OCI-LY7 (cell line): ENCODE results near the gene ZC3H12D. TPM values are rescaled to one million over a fixed set of nuclear protein-coding genes. Genes with fewer than 3 reads are reported as not detected.
A peak's percentile ranks its signal among the peaks of the same experiment; 100 is the strongest.

Source experiments
- BruUV-seq: library from RNA; stranded (reverse); fragments of 400-500 nt; replicated peaks from 2 replicates; lab custom pipeline; 2021; lab: Mats Ljungman, UMichigan
- CTCF ChIA-PET: fragments of 300-600 bp; sonication (Branson Sonifier 250); formaldehyde crosslinking; loops from one replicate; lab custom pipeline; 2022; ENCODE audit warnings: antibody characterized with exemption; ENCODE audit not compliant: unreplicated experiment; lab: Charles Lee
- POLR2A ChIA-PET: fragments of 300-600 bp; sonication (Branson Sonifier 250); formaldehyde crosslinking; loops from one replicate; lab custom pipeline; 2022; ENCODE audit warnings: antibody characterized with exemption; lab: Charles Lee
- DNase-seq: peaks from one replicate; pipeline ENCODE4 v3.0.0-alpha.2; 2015; ENCODE audit warnings: low spot score
- H2AFZ ChIP-seq: fragments of 200-600 bp; sonication (generic), shearing (Covaris generic); 2 replicates; pipeline ENCODE4 v1.6.1; 2014; ENCODE audit warnings: mild to moderate bottlenecking, antibody characterized with exemption, low read length, moderate library complexity
- H3K27ac ChIP-seq: fragments of 200-600 bp; sonication (generic); 2 replicates; pipeline ENCODE4 v1.5.1; 2014; ENCODE audit warnings: mixed run types, low read depth, mild to moderate bottlenecking, moderate library complexity, low read length, inconsistent platforms; ENCODE audit not compliant: poor library complexity, severe bottlenecking
- H3K36me3 ChIP-seq: fragments of 200-600 bp; sonication (generic); 2 replicates; pipeline ENCODE4 v1.6.1; 2014; ENCODE audit warnings: mild to moderate bottlenecking, antibody characterized with exemption, low read length, moderate library complexity, mixed read lengths; ENCODE audit not compliant: insufficient read depth
- H3K4me1 ChIP-seq: fragments of 200-600 bp; sonication (generic); 2 replicates; pipeline ENCODE4 v1.5.1; 2014; ENCODE audit warnings: mild to moderate bottlenecking, low read length; ENCODE audit not compliant: insufficient read depth, poor library complexity, severe bottlenecking
- H3K4me2 ChIP-seq: fragments of 200-600 bp; sonication (generic); 2 replicates; pipeline ENCODE4 v1.6.1; 2014; ENCODE audit warnings: mild to moderate bottlenecking, low read length
- H3K4me3 ChIP-seq: fragments of 200-600 bp; sonication (generic); 2 replicates; pipeline ENCODE4 v1.5.1; 2014; ENCODE audit warnings: mild to moderate bottlenecking, low read depth, low read length; ENCODE audit not compliant: poor library complexity, severe bottlenecking
- H3K79me2 ChIP-seq: fragments of 200-600 bp; sonication (generic); 2 replicates; pipeline ENCODE4 v1.6.1; 2016; ENCODE audit warnings: low read depth, mild to moderate bottlenecking, low read length, moderate library complexity, mixed read lengths; ENCODE audit not compliant: insufficient read depth
- H3K9me2 ChIP-seq: fragments of 200-600 bp; sonication (generic); 2 replicates; pipeline ENCODE4 v1.6.1; 2016; ENCODE audit warnings: mild to moderate bottlenecking, low read length, mixed read lengths; ENCODE audit not compliant: insufficient read depth
- H3K9me3 ChIP-seq: fragments of 200-600 bp; sonication (generic); 2 replicates; pipeline ENCODE4 v1.6.1; 2014; ENCODE audit warnings: mild to moderate bottlenecking, mixed run types, low read length, mixed read lengths
- H4K20me1 ChIP-seq: fragments of 200-600 bp; sonication (generic); 2 replicates; pipeline ENCODE4 v1.6.1; 2014; ENCODE audit warnings: mild to moderate bottlenecking, antibody characterized with exemption, low read length, moderate library complexity, mixed read lengths; ENCODE audit not compliant: insufficient read depth
- EZH2phosphoT487 ChIP-seq: fragments of 200-600 bp; sonication (generic); IDR thresholded peaks from 2 replicates; pipeline ENCODE4 v1.6.1; 2018; ENCODE audit warnings: low read depth, borderline replicate concordance, mild to moderate bottlenecking, mixed run types, antibody characterized with exemption, low read length, moderate library complexity, mixed read lengths
- intact Hi-C: fragments of 100-400 bp; cut with micrococcal nuclease; formaldehyde crosslinking; loops from one replicate; pipeline ENCODE4 v1.10.0; 2022; ENCODE audit not compliant: unreplicated experiment
- total RNA-seq, 2 experiments: library from RNA; depleted of rRNA in 1 of 2; stranded (reverse); fragments of >200 nt in 1 of 2; shearing (Covaris generic) in 1 of 2; gene quantifications; 2 replicates each; pipeline ENCODE4 v1.2.3, GENCODE V29; 2014 to 2022
- TF ChIP-seq, protein P1 (sequence below): fragments of 200-600 bp; sonication (generic); conservative IDR thresholded peaks from 2 replicates; pipeline ENCODE4 v1.5.1; 2014; ENCODE audit warnings: mild to moderate bottlenecking, antibody characterized with exemption, low read length, moderate library complexity, mixed read lengths

Gene ZC3H12D
- total RNA-seq, 2 experiments from 2014 or later = 12.8 to 22.6 TPM

- no peak for TF ChIP-seq EZH2phosphoT487
- TF ChIP-seq, protein P1, sequence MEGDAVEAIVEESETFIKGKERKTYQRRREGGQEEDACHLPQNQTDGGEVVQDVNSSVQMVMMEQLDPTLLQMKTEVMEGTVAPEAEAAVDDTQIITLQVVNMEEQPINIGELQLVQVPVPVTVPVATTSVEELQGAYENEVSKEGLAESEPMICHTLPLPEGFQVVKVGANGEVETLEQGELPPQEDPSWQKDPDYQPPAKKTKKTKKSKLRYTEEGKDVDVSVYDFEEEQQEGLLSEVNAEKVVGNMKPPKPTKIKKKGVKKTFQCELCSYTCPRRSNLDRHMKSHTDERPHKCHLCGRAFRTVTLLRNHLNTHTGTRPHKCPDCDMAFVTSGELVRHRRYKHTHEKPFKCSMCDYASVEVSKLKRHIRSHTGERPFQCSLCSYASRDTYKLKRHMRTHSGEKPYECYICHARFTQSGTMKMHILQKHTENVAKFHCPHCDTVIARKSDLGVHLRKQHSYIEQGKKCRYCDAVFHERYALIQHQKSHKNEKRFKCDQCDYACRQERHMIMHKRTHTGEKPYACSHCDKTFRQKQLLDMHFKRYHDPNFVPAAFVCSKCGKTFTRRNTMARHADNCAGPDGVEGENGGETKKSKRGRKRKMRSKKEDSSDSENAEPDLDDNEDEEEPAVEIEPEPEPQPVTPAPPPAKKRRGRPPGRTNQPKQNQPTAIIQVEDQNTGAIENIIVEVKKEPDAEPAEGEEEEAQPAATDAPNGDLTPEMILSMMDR = no peak
- H3K79me2 ChIP-seq = peaks cover 9% of the 10 kb centered on the region; the same call in 1 of the 2 replicates
- no peak overlapping the region for H2AFZ ChIP-seq
- H4K20me1 ChIP-seq = no peaks in the 10 kb centered on the region
- intact Hi-C loops = no loop called here
- H3K36me3 ChIP-seq = no peaks in the 10 kb centered on the region
- H3K4me3 ChIP-seq = no peak overlapping the region
- ChIA-PET POLR2A (interaction anchor here (1.1 to 4.6 kb wide), 4 partner anchors 12 to 213 kb away, joined by 3 to 16 read pairs (median 4); no protein-coding TSS in a partner anchor), CTCF (no interaction called here)
- peaks cover 31% of the 10 kb centered on the region for H3K4me1 ChIP-seq
- H3K4me2 ChIP-seq = no peak overlapping the region
- no peaks in the 10 kb centered on the region for H3K9me3 ChIP-seq
- H3K27ac ChIP-seq = no peak overlapping the region
- H3K9me2 ChIP-seq = no peaks in the 10 kb centered on the region
- BruUV-seq = no TSS peak
- DNase-seq = no peak
Observed at GRCh38 chr6:149487316-149487715, 2.5 kb upstream of the ZC3H12D start.

- Histone ChIP-seq H3K79me2 (peaks cover 29% of the 10 kb centered on the region), H3K36me3 (peaks cover 9% of the 10 kb centered on the region; the same call in 1 of the 2 replicates), H3K4me1 (peaks cover 62% of the 10 kb centered on the region), H3K9me3 (no peaks in the 10 kb centered on the region), H3K27ac (peak overlapping the region; percentile 99), H3K4me2 (peak overlapping the region; percentile 87), H3K4me3 (peak overlapping the region; percentile 74), H2AFZ (peak overlapping the region; percentile 96; the same call in 1 of the 2 replicates), H4K20me1 (no peaks in the 10 kb centered on the region), H3K9me2 (no peaks in the 10 kb centered on the region)
- intact Hi-C loops = no loop called here
- peak; percentile 38 for DNase-seq
- TSS peak; percentile 42 for BruUV-seq
- POLR2A ChIA-PET = interaction anchor here (0.5 to 4.6 kb wide), 11 partner anchors 11 to 418 kb away, joined by 3 to 16 read pairs (median 5); partner anchors contain the start of gene PCMT1
- CTCF ChIA-PET = interaction anchor here (0.9 to 2.1 kb wide), 6 partner anchors 10 to 167 kb away, joined by 3 to 7 read pairs (median 4); no protein-coding TSS in a partner anchor
- no peak for TF ChIP-seq EZH2phosphoT487
- TF ChIP-seq, protein P1 = no peak
Observed at GRCh38 chr6:149483849-149484655, 762 bp downstream of the ZC3H12D start.
